Left forelimb (tissue), 1 donor: ENCODE data around the gene SSTR4.

Experiments used
- DNase-seq: peaks from one replicate; pipeline ENCODE4 v3.0.0-alpha.2; 2018; ENCODE audit warnings: low spot score

The SSTR4 gene

GRCh38 chr20:23065266-23066201, 30.4 kb downstream of the SSTR4 start:
- no peak for DNase-seq

- no peak for DNase-seq
Observed at GRCh38 chr20:23066772-23067171, 31.7 kb downstream of the SSTR4 start.

- no peak for DNase-seq
Observed at GRCh38 chr20:23068283-23068682, 33.2 kb downstream of the SSTR4 start.

- no peak for DNase-seq
Observed at GRCh38 chr20:23069108-23069507, 34.0 kb downstream of the SSTR4 start.

GRCh38 chr20:23071398-23071797, 36.3 kb downstream of the SSTR4 start:
- no peak for DNase-seq

GRCh38 chr20:23071996-23072395, 36.9 kb downstream of the SSTR4 start:
- no peak for DNase-seq

- no peak for DNase-seq
Observed at GRCh38 chr20:23072892-23073586, 37.9 kb downstream of the SSTR4 start.

GRCh38 chr20:23074052-23074451, 38.9 kb downstream of the SSTR4 start:
- no peak for DNase-seq

- no peak for DNase-seq
Observed at GRCh38 chr20:23077277-23077676, 42.2 kb downstream of the SSTR4 start.

GRCh38 chr20:23078351-23079015, 43.4 kb downstream of the SSTR4 start:
- DNase-seq = no peak

GRCh38 chr20:23079016-23079351, 43.9 kb downstream of the SSTR4 start:
- no peak for DNase-seq

GRCh38 chr20:23079926-23080325, 44.8 kb downstream of the SSTR4 start:
- no peak for DNase-seq

- no peak for DNase-seq
Observed at GRCh38 chr20:23080521-23080920, 45.4 kb downstream of the SSTR4 start.

- no peak for DNase-seq
Observed at GRCh38 chr20:23081263-23081819, 46.2 kb downstream of the SSTR4 start.

GRCh38 chr20:23082846-23083552, 47.9 kb downstream of the SSTR4 start:
- no peak for DNase-seq

GRCh38 chr20:23083553-23084220, 48.6 kb downstream of the SSTR4 start:
- no peak for DNase-seq

- no peak for DNase-seq
Observed at GRCh38 chr20:23084282-23084844, 49.3 kb downstream of the SSTR4 start.

GRCh38 chr20:23084845-23085365, 49.8 kb downstream of the SSTR4 start:
- DNase-seq = no peak

GRCh38 chr20:23085436-23086055, 50.4 kb downstream of the SSTR4 start:
- DNase-seq = peak; percentile 64

GRCh38 chr20:23086056-23086566, 51.0 kb downstream of the SSTR4 start, which contains the start of gene CD93:
CD93 (minus strand) TSS chr20:23086324; CDS start chr20:23086192, 132 bp downstream.
- peak; percentile 69 for DNase-seq
